AG20443 (cell line): ENCODE measurements around the gene MAGEA8.
"Not testable (repeated sequence)": the region's sequence is repeated elsewhere in the genome, so short reads cannot be mapped to it uniquely, and the experiment has no call there.

Source experiments
- DNase-seq: peaks from one replicate; pipeline ENCODE4 v3.0.0; 2012; ENCODE audit warnings: low spot score, mixed read lengths

MAGEA8 gene

GRCh38 chrX:149908308-149908707 lies 27.3 kb downstream of the MAGEA8 start:
- no peak for DNase-seq

GRCh38 chrX:149908727-149909126 lies 27.7 kb downstream of the MAGEA8 start:
- DNase-seq: no peak

GRCh38 chrX:149909324-149910177 lies 28.6 kb downstream of the MAGEA8 start:
- DNase-seq: no peak

- no peak for DNase-seq
Measured at GRCh38 chrX:149910178-149910695, 29.3 kb downstream of the MAGEA8 start.

GRCh38 chrX:149916745-149917392 lies 35.9 kb downstream of the MAGEA8 start:
- no peak for DNase-seq

GRCh38 chrX:149923836-149924235 lies 42.9 kb downstream of the MAGEA8 start:
- DNase-seq: not testable (repeated sequence)

- DNase-seq: not testable (repeated sequence)
Measured at GRCh38 chrX:149924434-149924833, 43.5 kb downstream of the MAGEA8 start.

- DNase-seq: not testable (repeated sequence)
Measured at GRCh38 chrX:149927245-149927963, 46.4 kb downstream of the MAGEA8 start.

- DNase-seq: not testable (repeated sequence)
Measured at GRCh38 chrX:149927964-149928258, 46.9 kb downstream of the MAGEA8 start.

GRCh38 chrX:149928635-149929034 lies 47.7 kb downstream of the MAGEA8 start:
- DNase-seq: not testable (repeated sequence)

GRCh38 chrX:149929400-149929799 lies 48.4 kb downstream of the MAGEA8 start, which contains the start of gene HSFX4:
Gene HSFX4 (plus strand): TSS chrX:149929573. CDS start chrX:149929645, 72 bp downstream.
- DNase-seq: not testable (repeated sequence)

- DNase-seq: not testable (repeated sequence)
Measured at GRCh38 chrX:149931355-149931754, 50.4 kb downstream of the MAGEA8 start.

GRCh38 chrX:149932150-149932549 lies 51.2 kb downstream of the MAGEA8 start:
- not testable (repeated sequence) for DNase-seq

GRCh38 chrX:149932970-149933369 lies 52.0 kb downstream of the MAGEA8 start:
- not testable (repeated sequence) for DNase-seq

GRCh38 chrX:149933547-149933946 lies 52.6 kb downstream of the MAGEA8 start:
- not testable (repeated sequence) for DNase-seq
